Ureter (tissue), 1 donor: Measurements from ENCODE around the gene HIPK3. TPM values are rescaled to one million over a fixed set of nuclear protein-coding genes. Genes with fewer than 3 reads are reported as not detected.
"Not testable (repeated sequence)": the region's sequence is repeated elsewhere in the genome, so short reads cannot be mapped to it uniquely, and the experiment has no call there.

Experiments
- DNase-seq: peaks from one replicate; pipeline ENCODE4 v3.0.0-alpha.2; 2020; ENCODE audit warnings: low spot score
- total RNA-seq: library from RNA; stranded (reverse); gene quantifications from one replicate; pipeline ENCODE4 v1.2.4, GENCODE V29; 2023
- donor health status: DM: yes; HTN: yes; CAD: no.

The HIPK3 gene
- total RNA-seq, 1 donor from 2014 or later: 160 TPM

DNA sequence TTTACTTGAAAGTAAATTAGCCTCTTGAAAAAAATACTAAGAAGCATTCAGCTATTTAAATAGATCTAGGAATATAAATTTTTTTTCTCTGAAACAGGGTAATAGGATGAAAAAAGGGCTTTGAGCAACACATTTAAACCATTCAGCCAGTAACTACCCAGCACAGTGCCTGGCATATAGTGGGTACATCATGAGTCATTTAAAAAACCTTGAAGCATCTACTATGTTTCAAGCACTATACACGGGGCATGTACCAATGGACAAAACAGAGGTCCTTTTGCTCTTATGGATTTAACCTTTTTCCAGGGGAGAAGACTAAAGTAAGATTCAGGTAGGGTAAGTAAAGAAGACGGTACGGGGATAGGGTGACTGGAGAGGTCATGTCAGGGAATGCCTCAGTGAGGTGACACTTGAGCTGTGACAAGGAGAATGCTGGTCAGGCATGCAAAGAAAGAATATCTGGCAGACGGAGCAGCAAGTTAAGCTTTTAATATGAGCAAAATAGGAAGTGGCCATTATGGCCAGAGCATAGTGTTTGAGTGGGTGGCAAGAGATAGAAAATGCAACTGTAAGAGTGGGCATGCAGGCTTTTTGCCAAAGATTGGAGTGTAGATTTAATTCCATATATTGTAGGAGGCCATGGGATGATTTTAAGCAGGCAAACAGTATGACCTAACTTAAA lies 101.1 kb downstream of the HIPK3 start:
- DNase-seq: no peak

DNA sequence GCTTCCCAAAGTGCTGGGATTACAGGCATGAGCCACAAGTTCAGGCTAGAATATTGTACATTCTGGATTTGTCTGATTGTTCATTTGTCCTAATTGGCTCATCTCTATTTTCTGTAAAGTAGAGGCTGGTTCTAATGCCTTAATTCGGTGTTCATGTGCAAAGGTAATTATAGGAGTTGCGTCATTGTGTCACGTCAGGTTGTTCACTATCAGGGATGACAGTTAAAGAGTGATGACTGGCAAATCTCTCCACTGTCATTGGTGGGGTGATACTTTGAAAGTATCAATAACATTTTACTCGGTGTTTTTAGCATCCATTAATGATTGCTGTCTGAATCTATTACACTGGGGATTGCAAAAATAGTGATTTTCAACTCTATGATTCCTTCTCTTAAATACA lies 103.5 kb downstream of the HIPK3 start:
- DNase-seq: no peak

DNA sequence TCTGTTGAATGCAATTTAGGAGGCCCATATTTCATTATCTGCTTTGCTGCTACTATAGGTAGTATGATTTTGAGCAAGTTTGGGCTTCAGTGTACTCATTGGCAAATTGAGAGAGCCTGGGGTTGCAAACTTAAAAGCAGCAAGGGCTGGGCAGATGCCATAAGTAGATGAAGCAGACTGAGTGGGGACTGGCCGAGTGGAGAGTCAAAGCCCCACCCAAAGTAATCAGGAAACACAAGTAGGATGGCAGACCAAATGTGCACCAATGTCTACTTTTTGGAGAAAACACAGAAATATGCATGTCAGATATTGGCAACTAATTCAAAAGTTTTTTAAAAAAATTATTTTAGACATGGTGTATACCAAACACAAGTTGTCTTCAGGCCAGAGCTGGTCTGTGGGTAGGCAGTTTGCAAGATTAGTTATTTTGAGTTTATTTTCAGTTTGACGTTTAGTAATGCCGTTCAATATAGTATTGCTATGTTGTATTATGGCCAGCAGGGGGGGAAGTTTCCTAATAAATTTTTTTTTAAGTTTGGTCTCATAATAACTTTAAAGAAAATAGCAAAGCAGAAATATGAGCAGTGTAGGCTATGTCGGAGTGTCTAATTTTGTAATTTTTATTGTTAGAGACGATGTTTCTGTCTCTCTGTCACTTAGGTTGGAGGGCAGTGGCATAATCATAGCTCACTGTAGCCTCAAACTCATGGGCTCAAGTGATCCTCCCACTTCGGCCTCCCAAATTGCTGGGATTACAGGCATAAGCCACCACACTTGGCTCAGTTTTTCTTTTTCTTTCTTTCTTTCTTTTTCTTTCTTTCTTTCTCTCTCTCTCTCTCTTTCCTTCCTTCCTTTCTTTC lies 105.1 kb downstream of the HIPK3 start:
- DNase-seq: no peak

DNA sequence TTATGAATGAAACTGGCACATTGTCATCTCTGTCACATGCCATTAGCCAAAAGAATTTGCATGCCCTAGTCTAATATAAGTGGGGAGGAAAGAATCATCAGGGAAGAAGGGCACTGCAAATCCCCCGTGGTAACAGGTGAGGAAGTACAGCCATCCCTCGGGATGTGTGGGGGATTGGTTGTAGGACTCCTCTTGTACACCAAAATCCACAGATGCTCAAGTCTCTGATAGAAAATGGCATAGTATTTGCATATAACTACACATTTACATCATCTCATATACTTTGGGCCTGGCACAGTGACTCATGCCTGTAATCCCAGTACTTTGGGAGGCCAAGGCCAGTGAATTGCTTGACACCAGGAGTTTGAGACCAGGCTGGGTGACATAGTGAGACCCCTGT lies 109.7 kb downstream of the HIPK3 start:
- no peak for DNase-seq

DNA sequence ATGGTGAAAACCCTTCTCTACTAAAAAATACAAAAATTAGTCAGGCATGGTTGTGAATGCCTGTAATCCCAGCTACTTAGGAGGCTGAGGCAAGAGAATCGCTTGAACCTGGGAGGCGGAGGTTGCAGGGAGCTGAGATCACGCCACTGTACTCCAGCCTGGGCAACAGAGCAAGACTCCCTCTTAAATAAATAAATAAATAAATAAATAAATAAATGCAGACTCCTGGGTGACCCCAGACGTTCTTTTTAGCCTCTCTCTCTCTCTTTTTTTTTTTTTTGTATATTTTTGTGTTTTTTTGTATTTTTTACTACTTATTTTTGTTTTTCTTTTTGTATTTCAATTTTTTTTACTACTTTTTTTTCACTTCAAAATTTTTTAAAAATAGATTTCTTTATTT lies 111.3 kb downstream of the HIPK3 start:
- DNase-seq: not testable (repeated sequence)

DNA sequence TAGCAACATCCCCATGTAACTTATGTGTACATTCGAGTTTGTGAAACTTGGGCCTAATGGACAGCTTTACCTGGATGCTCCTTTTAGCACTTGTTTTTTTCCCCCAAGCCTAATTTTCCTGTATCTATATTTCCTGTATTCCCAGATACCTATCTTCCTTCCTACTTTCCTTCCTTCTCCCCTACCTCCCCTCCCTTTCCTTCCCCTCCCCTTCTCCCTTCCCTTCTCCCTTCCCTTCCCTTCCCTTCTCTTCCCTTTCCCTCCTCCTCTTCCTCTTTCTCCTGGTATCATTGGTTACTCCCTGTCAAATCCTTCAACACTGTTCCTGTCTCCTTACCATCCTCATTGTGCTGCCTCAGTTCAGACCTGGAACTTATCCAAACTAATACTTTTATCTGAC lies 111.8 kb downstream of the HIPK3 start:
- no peak for DNase-seq

DNA sequence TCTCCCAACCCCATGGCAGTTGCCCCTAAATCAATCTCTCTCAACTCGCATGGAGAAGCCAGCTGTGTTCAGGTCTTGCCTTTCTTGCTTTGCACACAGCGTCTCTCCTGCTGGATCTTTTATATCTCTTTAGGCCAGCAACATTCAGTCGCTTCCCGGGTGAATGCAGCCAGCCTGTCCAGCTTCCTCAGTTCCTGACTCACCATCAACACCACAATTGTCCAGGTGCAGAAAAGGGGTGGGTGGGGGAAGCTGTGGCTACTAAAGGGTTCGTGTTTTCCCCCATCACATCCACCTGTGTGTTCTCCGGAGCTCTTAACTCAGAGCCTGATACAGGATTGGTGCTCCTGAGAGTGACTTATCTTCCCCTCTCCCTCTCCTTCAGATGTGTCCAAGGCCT lies 116.5 kb downstream of the HIPK3 start:
- DNase-seq: no peak

DNA sequence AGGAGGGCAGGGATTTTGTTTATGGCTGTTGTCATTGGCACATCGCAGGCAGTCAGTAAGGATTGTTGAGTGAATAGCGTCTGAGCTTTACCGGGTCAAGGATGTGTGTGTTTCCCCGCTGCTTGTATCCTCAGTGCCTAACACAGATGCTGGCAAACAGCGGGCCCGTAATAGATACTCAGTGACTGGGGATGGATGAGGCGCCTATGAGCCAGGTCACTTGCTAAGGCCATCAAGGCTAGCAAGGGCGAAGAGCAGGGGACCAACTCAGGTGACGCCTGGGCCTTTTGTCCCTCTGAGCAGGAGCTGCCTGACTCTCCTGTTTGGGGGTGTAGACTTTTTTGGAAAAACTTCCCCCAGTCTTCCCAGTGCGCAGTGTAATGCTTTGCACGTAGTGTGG lies 118.1 kb downstream of the HIPK3 start:
- no peak for DNase-seq

DNA sequence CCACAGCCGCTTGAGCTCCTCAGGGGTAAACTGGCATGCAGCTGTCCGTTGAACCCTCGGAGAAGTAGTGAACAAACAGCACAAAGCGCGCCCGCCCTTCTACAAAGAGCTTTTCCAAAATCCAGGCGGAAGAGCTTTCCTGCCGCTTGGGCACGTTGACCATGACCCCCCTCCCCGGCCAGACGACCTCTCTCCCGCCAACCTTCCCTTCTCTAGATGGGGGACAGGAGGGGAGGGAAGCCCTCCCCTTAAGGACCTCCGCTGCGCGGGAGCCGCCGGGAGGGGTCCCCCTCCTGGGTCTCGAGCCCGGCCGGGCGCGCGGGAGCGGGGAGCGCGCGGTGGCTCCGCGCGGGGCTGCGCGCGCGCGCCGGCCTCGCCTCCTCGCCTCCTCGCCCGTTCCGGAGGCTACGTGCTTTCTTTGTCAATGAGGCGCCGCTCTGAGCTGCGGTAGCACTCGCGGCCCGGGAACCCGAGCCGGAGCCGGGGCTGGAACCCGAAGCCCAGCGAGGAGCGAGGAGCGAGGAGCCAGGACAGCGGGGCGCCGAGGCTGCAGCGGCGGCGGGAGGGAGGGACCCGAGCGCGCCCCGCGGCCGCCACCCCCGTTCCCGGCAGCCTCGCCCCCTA lies 118.6 kb downstream of the HIPK3 start, which contains the start of gene KIAA1549L:
KIAA1549L (plus strand) TSS at position 421 of the 624 bp plus-strand sequence.
- no peak for DNase-seq

DNA sequence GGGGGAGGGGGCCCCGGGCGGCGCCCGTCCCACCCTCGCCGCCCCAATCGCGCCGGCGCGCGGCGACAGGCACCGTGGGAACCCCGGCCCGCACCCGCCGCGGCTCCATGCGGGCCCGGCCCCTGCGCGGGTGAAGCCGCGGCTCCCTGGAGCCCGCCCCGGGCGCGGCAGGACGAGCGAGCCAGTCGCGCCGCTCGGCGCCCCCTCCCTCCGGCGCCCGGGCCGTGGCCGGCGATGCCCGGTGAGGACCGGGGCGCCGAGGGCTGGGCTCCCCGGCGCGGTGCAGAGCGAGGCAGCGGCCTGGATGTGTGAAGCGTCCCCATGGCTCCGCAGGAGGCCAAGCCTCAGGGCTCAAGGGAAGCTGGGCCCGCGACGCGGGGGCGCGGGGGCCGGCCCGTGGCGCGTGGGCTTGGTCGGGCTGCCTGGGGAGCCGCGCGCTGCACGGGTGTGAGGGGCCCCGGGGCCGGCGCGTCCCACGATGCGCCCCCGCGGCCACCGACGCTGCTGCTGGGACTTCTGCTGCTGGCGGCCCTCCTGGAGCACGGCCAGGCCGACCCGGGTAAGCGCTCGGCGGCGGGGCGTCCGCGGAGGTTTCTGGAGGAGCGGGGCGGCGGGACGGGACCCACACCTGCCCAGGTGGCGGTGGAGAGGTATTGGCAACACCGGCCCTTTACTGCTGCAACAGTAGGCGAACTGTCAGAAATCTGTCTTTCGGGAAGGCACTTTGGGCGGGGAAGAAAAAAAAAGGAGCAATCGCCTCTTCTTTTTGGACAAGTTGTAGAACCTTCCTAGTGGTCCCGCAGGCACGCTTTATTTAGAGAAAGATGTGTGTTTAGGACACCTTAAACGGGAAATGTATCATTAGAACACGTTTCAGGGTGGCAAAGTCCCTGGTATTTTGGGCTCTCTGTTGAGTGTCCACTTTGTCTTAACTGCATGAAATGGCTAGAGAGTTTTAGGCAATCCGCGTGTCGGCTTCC lies 119.4 kb downstream of the HIPK3 start:
- no peak for DNase-seq

DNA sequence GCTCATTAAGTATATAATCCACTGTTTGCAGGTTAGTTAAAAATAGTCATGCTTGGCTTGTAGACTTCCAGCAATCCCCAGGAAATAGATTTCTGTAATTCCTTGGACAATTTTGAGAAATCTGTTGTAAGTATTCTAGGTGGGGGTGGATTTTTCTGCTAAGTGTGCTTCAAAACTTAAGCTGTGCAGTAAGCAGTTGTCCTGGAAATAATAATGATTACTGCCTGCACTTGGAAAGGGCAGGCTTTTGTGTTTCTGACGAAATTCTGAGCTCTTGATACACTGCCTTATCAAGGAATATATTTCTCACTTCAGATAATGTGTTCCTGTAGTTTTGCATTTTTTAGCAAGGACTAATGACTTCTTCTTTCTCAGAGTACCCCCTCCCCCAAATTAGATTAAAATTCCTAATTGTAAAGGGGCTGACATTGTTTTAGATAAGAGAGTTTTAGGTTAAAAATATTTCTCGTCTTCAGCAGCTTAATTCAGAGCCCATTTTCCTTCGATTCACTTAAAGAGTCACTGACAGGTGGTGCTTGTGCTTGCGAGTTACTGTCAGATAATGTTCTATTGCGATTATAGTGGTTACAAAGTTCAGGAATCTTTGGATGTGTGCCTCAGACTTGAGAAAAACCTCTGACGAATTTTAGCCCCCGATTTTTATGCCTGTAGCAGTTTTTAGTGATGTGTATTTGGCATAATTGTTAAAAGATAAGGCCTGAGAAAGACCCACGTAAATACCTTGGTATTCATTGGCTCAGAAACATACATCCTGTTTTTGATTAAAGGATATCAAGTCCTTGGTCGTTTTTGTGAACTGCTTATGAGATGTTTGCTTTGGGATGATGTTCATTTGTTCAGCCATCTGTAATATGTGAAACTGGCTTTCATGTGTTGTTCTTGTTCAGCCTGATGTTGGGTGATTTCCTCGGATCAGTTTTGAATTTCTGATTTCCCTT lies 120.5 kb downstream of the HIPK3 start:
- no peak for DNase-seq

DNA sequence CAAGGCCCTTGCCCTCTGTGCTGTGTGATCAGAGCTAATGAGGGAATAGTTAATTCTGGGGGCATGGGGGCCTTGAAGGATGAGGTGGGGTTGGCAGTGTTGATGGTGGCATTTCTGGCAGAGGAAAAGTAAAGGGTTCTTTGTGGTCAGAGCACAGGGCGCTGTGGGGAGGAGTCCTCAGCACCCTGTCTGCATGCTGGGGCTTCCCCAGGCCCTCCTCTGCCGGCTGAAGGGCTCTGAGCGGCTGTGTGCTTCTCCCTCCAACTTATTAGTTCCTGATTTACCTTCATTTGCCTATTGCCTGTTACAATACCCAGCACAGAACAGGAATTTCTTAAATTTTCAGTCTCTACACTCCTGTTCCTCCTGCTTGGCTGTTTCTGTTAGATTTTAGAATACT lies 122.8 kb downstream of the HIPK3 start:
- no peak for DNase-seq

DNA sequence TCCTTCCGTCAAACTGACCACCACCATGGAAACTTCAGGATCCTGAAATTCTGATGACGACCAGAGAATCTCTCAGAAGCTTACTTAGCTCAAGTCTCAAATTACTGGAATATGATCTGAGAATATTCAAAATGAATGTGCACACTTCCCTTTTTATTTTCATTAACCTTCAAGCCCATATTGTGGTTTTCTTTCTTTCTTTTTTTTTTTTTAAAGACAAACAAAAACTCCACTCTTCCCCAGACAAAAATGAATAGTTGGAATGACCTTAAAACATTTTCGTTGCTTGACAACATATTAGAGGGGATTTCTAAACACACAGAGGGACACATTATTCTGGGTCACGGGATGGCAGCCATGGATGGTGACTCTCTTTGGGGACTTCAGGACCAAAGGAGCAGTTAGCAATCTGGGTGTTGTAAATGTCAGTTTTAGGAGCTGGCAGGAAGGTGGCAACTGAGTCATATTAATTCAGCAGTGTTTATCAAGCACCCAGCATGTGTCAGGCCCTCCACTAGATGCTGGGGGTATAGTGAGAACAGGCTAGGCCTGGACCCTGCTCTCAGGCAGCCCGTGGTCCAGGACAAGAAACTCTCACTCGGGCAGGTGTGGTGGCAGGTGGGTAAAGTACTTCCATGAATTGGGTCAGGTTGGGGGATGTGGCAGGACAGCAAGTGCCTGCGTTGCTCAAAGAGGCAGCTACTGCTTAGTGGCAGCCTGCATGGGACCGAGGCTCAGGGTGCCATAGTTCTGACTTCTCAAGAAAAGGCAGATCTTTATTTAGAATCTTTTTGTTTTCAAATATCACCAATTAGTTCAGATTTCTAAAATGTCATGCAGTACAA lies 126.1 kb downstream of the HIPK3 start:
- DNase-seq: no peak

DNA sequence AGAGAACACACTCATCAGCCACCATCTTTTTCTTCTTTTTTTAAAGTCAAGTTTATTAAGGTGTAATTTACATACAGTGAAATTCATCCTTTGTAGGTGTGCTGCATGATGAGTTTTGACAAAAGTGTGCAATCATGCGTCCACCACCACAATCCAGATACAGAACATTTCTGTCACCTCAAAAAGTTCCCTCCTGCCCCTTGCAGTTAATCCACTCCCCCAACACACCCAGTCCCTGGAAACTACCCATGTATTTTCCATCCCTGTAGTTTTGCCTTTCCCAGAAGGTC lies 126.7 kb downstream of the HIPK3 start:
- DNase-seq: no peak

DNA sequence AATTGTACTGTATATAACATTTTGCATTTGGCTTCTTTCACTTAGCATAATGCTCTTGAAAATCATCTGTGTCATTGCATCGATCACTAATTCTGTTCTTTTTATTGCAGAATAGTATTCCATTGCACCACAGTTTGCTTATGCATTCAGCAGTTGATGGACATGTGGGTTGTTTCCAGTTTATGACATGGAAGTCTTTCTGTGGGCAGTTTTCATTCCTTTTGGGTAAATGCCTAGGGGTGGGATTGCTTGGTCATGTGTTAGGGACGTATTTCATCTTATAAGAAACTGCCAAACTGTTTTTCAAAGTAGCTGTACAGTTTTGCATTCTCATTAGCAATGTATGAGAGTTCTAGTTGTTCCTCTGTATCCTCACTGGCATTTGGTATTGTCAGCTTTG lies 127.0 kb downstream of the HIPK3 start:
- DNase-seq: no peak

DNA sequence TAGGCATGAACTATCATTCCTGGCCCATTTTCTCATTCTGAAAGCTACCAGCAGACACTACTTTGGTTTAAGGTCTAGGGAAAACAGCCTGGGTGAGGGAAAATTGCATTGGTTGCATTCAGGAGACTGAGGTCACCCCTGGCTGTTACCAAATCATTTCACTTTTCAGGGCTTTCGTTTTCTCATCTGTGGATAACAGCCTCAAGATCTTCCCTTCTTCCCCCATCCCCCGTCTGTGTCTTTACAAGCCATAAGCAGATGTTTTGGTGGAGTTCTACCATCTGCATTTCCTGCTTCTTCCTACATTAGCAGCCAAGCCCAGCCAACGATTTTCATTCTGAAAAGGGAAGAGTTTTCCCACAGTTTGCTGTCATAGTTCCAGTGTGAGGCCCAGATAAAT lies 130.4 kb downstream of the HIPK3 start:
- DNase-seq: no peak

DNA sequence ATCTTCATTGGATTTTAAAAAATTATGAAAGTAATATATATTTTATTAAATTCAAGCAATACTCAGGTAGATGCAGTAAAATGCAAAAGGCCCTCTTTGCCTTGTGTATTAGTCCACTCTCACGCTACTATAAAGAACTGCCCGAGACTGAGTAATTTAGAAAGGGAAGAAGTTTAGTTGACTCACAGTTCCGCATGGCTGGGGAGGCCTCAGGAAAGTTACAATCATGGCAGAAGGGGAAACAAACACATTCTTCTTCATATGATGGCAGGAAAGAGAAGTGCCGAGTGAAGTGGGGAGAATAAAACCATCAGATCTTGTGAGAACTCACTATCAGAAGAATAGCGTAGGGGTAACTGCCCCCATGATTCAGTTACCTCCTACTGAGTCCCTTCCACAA lies 130.8 kb downstream of the HIPK3 start:
- no peak for DNase-seq

DNA sequence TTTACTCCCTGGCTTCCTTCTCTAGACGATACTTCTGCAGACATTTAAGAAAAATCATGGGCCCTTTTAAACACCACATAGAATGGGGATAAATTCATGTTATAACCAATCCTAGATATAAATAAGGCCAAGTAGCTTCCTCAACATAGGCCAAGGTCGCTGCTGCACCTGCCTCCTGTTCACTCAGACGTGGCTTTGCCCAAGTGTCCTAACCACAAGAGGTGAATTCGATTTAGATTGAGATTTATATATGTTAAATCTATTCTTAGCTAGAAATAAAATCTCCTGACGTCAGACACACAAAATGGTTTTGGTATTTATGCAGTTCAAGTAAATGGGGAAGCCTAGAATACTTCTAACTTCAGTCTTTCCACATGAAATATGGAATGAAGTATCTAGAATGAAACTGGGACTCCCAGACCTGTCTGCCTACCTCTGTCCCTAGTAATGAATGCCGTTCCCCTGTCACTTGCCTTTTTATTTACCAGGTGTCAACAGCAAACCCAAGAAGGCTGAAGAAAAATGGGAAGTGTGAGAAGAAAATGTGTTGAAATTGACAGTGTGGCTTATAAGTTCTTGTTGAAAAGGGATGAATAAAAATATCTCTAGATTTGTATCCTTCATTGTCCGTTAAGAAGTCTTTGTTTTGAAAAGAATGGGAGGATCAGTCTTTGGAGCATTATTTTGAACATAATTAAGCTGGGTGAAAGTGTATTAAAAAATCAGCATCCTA lies 131.8 kb downstream of the HIPK3 start:
- DNase-seq: no peak

DNA sequence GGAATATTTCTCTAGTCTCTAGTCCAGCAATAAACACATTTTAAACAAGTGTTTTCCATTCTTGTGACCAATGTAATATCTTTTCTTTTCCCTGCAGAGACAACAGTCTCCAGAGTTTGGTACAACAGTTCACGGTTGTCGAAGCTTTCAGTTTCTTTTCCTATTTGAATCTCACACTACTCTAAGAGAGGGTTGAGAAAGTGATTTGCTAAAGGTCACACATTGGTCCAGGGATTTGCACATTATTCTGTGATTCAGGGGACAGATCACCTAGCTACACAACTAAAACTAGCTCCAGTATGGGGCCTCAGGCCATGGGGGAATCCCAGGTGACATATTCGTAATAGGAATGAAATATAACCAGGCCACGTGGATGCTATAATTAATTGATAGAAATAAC lies 132.5 kb downstream of the HIPK3 start:
- no peak for DNase-seq
